Endothelial cell of umbilical vein (primary cell): ENCODE measurements around the gene SHOX.

ENCODE experiments used
- EZH2 ChIP-seq: IDR thresholded peaks from 2 replicates; pipeline ENCODE4 v1.6.1; 2012; ENCODE audit warnings: borderline replicate concordance, low read depth, mild to moderate bottlenecking, moderate library complexity, low read length, inconsistent platforms; ENCODE audit not compliant: severe bottlenecking
- FOS ChIP-seq: IDR thresholded peaks from 2 replicates; pipeline ENCODE4 v1.6.1; 2011; ENCODE audit warnings: mild to moderate bottlenecking, low read length, moderate library complexity, borderline replicate concordance; ENCODE audit not compliant: insufficient read depth
- GATA2 ChIP-seq: IDR thresholded peaks from 2 replicates; pipeline ENCODE4 v1.7.0; 2011; ENCODE audit warnings: low read depth, mild to moderate bottlenecking, moderate library complexity, mixed read lengths, low read length; ENCODE audit not compliant: insufficient read length, insufficient read depth
- JUN ChIP-seq: IDR thresholded peaks from 2 replicates; pipeline ENCODE4 v1.6.1; 2011; ENCODE audit warnings: borderline replicate concordance, low read depth; ENCODE audit not compliant: insufficient read length, insufficient read depth
- MYC ChIP-seq: IDR thresholded peaks from one replicate; pipeline ENCODE4 v1.6.1; 2011; ENCODE audit warnings: mild to moderate bottlenecking, low read depth, low read length
- POLR2A ChIP-seq: IDR thresholded peaks from 2 replicates; pipeline ENCODE4 v1.6.1; 2012; ENCODE audit warnings: low read depth, mild to moderate bottlenecking, control low read depth, low read length
- POLR2AphosphoS5 ChIP-seq: IDR thresholded peaks from 2 replicates; pipeline ENCODE4 v1.6.1; 2012; ENCODE audit warnings: low read depth, mild to moderate bottlenecking, control low read depth, low read length, moderate library complexity; ENCODE audit not compliant: insufficient read depth
- TF ChIP-seq, protein P1 (sequence below), 2 donors: IDR thresholded peaks; 1 replicate in 1 of 2; 2 replicates in 1 of 2; pipeline ENCODE4 v1.5.1; 2011; ENCODE audit warnings: low read length in 2 of 2, mild to moderate bottlenecking in 2 of 2, moderate library complexity in 2 of 2, control low read depth in 1 of 2, inconsistent platforms in 1 of 2, low read depth in 1 of 2; ENCODE audit not compliant: insufficient read depth in 1 of 2; ENCODE audit errors: extremely low read depth in 1 of 2
- TF ChIP-seq, protein P2 (sequence below): IDR thresholded peaks from 2 replicates; pipeline ENCODE4 v1.6.1; 2011; ENCODE audit not compliant: insufficient read depth, insufficient read length

DNA sequence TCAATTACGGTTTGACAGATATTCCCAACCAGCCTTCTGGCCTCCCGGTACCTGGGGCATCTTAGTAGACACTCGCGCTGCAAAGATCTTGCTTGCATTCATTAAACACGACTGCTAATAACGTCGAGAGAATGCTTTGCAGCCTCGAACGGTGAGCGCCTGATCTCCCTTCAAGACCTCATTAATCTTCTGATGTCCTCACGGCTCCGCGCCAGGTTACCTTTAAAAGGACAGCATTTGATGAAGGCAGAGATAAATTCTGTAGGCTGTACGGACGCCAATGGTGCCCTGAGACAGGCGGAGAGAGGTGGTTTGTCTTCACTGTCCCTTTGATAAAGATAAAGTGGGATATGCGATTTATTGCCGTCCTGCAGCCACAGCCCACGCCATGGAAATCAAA lies 64.2 kb downstream of the SHOX start:
- TF ChIP-seq, protein P1, sequence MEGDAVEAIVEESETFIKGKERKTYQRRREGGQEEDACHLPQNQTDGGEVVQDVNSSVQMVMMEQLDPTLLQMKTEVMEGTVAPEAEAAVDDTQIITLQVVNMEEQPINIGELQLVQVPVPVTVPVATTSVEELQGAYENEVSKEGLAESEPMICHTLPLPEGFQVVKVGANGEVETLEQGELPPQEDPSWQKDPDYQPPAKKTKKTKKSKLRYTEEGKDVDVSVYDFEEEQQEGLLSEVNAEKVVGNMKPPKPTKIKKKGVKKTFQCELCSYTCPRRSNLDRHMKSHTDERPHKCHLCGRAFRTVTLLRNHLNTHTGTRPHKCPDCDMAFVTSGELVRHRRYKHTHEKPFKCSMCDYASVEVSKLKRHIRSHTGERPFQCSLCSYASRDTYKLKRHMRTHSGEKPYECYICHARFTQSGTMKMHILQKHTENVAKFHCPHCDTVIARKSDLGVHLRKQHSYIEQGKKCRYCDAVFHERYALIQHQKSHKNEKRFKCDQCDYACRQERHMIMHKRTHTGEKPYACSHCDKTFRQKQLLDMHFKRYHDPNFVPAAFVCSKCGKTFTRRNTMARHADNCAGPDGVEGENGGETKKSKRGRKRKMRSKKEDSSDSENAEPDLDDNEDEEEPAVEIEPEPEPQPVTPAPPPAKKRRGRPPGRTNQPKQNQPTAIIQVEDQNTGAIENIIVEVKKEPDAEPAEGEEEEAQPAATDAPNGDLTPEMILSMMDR (IDR thresholded peaks at IDR 0.05; ENCODE audit: extremely low read depth in 1 of 2, insufficient read depth in 1 of 2, low read depth in 1 of 2, low read length in 2 of 2), result no peak
- no peak for TF ChIP-seq POLR2AphosphoS5
- TF ChIP-seq POLR2A, result no peak
- TF ChIP-seq EZH2, result no peak
- TF ChIP-seq, protein P2, sequence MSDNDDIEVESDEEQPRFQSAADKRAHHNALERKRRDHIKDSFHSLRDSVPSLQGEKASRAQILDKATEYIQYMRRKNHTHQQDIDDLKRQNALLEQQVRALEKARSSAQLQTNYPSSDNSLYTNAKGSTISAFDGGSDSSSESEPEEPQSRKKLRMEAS, result no peak
- TF ChIP-seq GATA2, result no peak
- TF ChIP-seq FOS, result no peak
- TF ChIP-seq MYC, result no peak
- no peak for TF ChIP-seq JUN
